ENCODE results near the gene MICAL2.
A peak's percentile ranks its signal among the peaks of the same experiment; 100 is the strongest.

The MICAL2 gene

GRCh38 chr11:12176410-12176809, 66.0 kb downstream of the MICAL2 start:
- DNase-seq: no peak

- no peak for DNase-seq
Observed at GRCh38 chr11:12177739-12178338, 67.4 kb downstream of the MICAL2 start.

- DNase-seq: no peak
Observed at GRCh38 chr11:12179019-12179418, 68.6 kb downstream of the MICAL2 start.

GRCh38 chr11:12179531-12179930, 69.1 kb downstream of the MICAL2 start:
- peak; percentile 8 for DNase-seq

GRCh38 chr11:12180257-12181205, 70.1 kb downstream of the MICAL2 start:
- no peak for DNase-seq

GRCh38 chr11:12182302-12182675, 71.9 kb downstream of the MICAL2 start:
- no peak for DNase-seq

GRCh38 chr11:12182676-12183541, 72.5 kb downstream of the MICAL2 start:
- DNase-seq: no peak

- no peak for DNase-seq
Observed at GRCh38 chr11:12183827-12184620, 73.6 kb downstream of the MICAL2 start.

GRCh38 chr11:12184699-12185098, 74.3 kb downstream of the MICAL2 start:
- no peak for DNase-seq

- no peak for DNase-seq
Observed at GRCh38 chr11:12185106-12185690, 74.8 kb downstream of the MICAL2 start.

- DNase-seq: peak; percentile 69
Observed at GRCh38 chr11:12185914-12186313, 75.5 kb downstream of the MICAL2 start.

- no peak for DNase-seq
Observed at GRCh38 chr11:12186701-12187100, 76.3 kb downstream of the MICAL2 start.

GRCh38 chr11:12187399-12187798, 77.0 kb downstream of the MICAL2 start:
- DNase-seq: no peak

- no peak for DNase-seq
Observed at GRCh38 chr11:12188548-12189317, 78.3 kb downstream of the MICAL2 start.

GRCh38 chr11:12189543-12190235, 79.3 kb downstream of the MICAL2 start:
- peak; percentile 93 for DNase-seq

GRCh38 chr11:12190511-12190910, 80.1 kb downstream of the MICAL2 start:
- no peak for DNase-seq

GRCh38 chr11:12192794-12193514, 82.6 kb downstream of the MICAL2 start:
- DNase-seq: no peak

- DNase-seq: no peak
Observed at GRCh38 chr11:12193515-12194336, 83.3 kb downstream of the MICAL2 start.

- no peak for DNase-seq
Observed at GRCh38 chr11:12195768-12196167, 85.4 kb downstream of the MICAL2 start.

Data from NCI-H1105 treated with DMSO at 0.1 percent for 48 hours (cell line).